H9 (cell line): ENCODE measurements around the gene JSRP1. TPM values are rescaled to one million over a fixed set of nuclear protein-coding genes. Genes with fewer than 3 reads are reported as not detected.

Source experiments
- DNase-seq: peaks from one replicate; pipeline ENCODE4 v3.0.0-alpha.2; 2017
- H2AFZ ChIP-seq: one replicate; pipeline ENCODE4 v1.6.1; 2013; ENCODE audit warnings: mild to moderate bottlenecking, low read length, control low read depth, moderate library complexity
- H2AK5ac ChIP-seq: 2 replicates; pipeline ENCODE4 v1.6.1; 2013; ENCODE audit warnings: low read length, control low read depth, mixed read lengths; ENCODE audit not compliant: insufficient read length
- H2BK120ac ChIP-seq: one replicate; pipeline ENCODE4 v1.6.1; 2013; ENCODE audit warnings: low read depth, mild to moderate bottlenecking, low read length, control low read depth, inconsistent platforms; ENCODE audit not compliant: poor library complexity, severe bottlenecking
- H2BK12ac ChIP-seq: 2 replicates; pipeline ENCODE4 v1.6.1; 2013; ENCODE audit warnings: low read length, control low read depth, mixed read lengths, low read depth; ENCODE audit not compliant: insufficient read length
- H2BK15ac ChIP-seq: 2 replicates; pipeline ENCODE4 v1.6.1; 2013; ENCODE audit warnings: low read depth, low read length, control low read depth
- H2BK20ac ChIP-seq: one replicate; pipeline ENCODE4 v1.6.1; 2013; ENCODE audit warnings: low read depth, mild to moderate bottlenecking, low read length, control low read depth, inconsistent platforms; ENCODE audit not compliant: poor library complexity, severe bottlenecking
- H2BK5ac ChIP-seq: 2 replicates; pipeline ENCODE4 v1.6.1; 2013; ENCODE audit warnings: low read length, control low read depth, mixed read lengths; ENCODE audit not compliant: insufficient read length
- H3K14ac ChIP-seq: 2 replicates; pipeline ENCODE4 v1.6.1; 2013; ENCODE audit warnings: low read length, control low read depth; ENCODE audit not compliant: insufficient read depth
- H3K18ac ChIP-seq: 2 replicates; pipeline ENCODE4 v1.6.1; 2013; ENCODE audit warnings: low read depth, mild to moderate bottlenecking, mixed read lengths, low read length, control low read depth; ENCODE audit not compliant: insufficient read length
- H3K23ac ChIP-seq: 2 replicates; pipeline ENCODE4 v1.6.1; 2013; ENCODE audit warnings: low read length, control low read depth, mixed read lengths, low read depth; ENCODE audit not compliant: insufficient read length
- H3K23me2 ChIP-seq: 2 replicates; pipeline ENCODE4 v1.6.1; 2013; ENCODE audit warnings: low read depth, mild to moderate bottlenecking, mixed read lengths, low read length, control low read depth; ENCODE audit not compliant: insufficient read length, poor library complexity, severe bottlenecking
- H3K27ac ChIP-seq: 2 replicates; pipeline ENCODE4 v1.5.1; 2013; ENCODE audit warnings: low read length, control low read depth, mixed read lengths, low read depth; ENCODE audit not compliant: insufficient read length
- H3K27me3 ChIP-seq: 2 replicates; pipeline ENCODE4 v1.6.1; 2013; ENCODE audit warnings: low read length, control low read depth, inconsistent platforms; ENCODE audit not compliant: insufficient read depth
- H3K4ac ChIP-seq: 2 replicates; pipeline ENCODE4 v1.6.1; 2013; ENCODE audit warnings: low read depth, mild to moderate bottlenecking, control low read depth, inconsistent platforms, low read length, moderate library complexity
- H3K4me1 ChIP-seq: 2 replicates; pipeline ENCODE4 v1.6.1; 2013; ENCODE audit warnings: low read length, control low read depth, inconsistent platforms; ENCODE audit not compliant: insufficient read depth
- H3K4me2 ChIP-seq: 2 replicates; pipeline ENCODE4 v1.6.1; 2013; ENCODE audit warnings: low read length, control low read depth, mixed read lengths; ENCODE audit not compliant: insufficient read length, insufficient read depth
- H3K56ac ChIP-seq: 2 replicates; pipeline ENCODE4 v1.6.1; 2013; ENCODE audit warnings: low read depth, mild to moderate bottlenecking, mixed read lengths, low read length, control low read depth; ENCODE audit not compliant: insufficient read length
- H3K79me1 ChIP-seq: 2 replicates; pipeline ENCODE4 v1.6.1; 2013; ENCODE audit warnings: low read depth, mild to moderate bottlenecking, moderate library complexity, low read length, control low read depth, inconsistent platforms; ENCODE audit not compliant: insufficient read depth, poor library complexity, severe bottlenecking
- H3K79me2 ChIP-seq: 2 replicates; pipeline ENCODE4 v1.6.1; 2013; ENCODE audit warnings: low read length, control low read depth, inconsistent platforms; ENCODE audit not compliant: insufficient read depth
- H3K9ac ChIP-seq: 2 replicates; pipeline ENCODE4 v1.6.1; 2013; ENCODE audit warnings: low read length, control low read depth, mixed read lengths; ENCODE audit not compliant: insufficient read length; ENCODE audit errors: extremely low read depth
- H3K9me3 ChIP-seq: one replicate; pipeline ENCODE4 v1.6.1; 2013; ENCODE audit warnings: low read depth, low read length, inconsistent platforms; ENCODE audit not compliant: control insufficient read depth
- H3T11ph ChIP-seq: one replicate; pipeline ENCODE4 v1.6.1; 2013; ENCODE audit warnings: mild to moderate bottlenecking, low read length, control low read depth, inconsistent platforms
- H4K20me1 ChIP-seq: one replicate; pipeline ENCODE4 v1.6.1; 2013; ENCODE audit not compliant: control insufficient read depth, insufficient read length, insufficient read depth
- H4K5ac ChIP-seq: 2 replicates; pipeline ENCODE4 v1.6.1; 2013; ENCODE audit warnings: low read depth, mild to moderate bottlenecking, mixed read lengths, low read length, control low read depth; ENCODE audit not compliant: insufficient read length
- H4K8ac ChIP-seq: replicated peaks from 2 replicates; pipeline ENCODE4 v1.6.1; 2013; ENCODE audit warnings: low read length, control low read depth, mixed read lengths, low read depth; ENCODE audit not compliant: insufficient read length
- H4K91ac ChIP-seq: 2 replicates; pipeline ENCODE4 v1.6.1; 2013; ENCODE audit warnings: low read depth, mild to moderate bottlenecking, moderate library complexity, mixed read lengths, low read length, control low read depth; ENCODE audit not compliant: insufficient read length
- H3K27ac Mint-ChIP-seq, 3 experiments: 2 replicates in 2 of 3; 3 replicates in 1 of 3; pipeline ENCODE4 v1.8.0; 2020 to 2021; ENCODE audit warnings: mixed read lengths in 3 of 3, mild to moderate bottlenecking in 1 of 3, moderate library complexity in 1 of 3
- H3K27me3 Mint-ChIP-seq: 2 replicates; pipeline ENCODE4 v1.8.0; 2021; ENCODE audit warnings: low read depth, mild to moderate bottlenecking, moderate library complexity, mixed read lengths
- H3K36me3 Mint-ChIP-seq, 3 experiments: 2 replicates in 2 of 3; 3 replicates in 1 of 3; pipeline ENCODE4 v1.8.0; 2020 to 2021; ENCODE audit warnings: low read depth in 3 of 3, mixed read lengths in 3 of 3; ENCODE audit not compliant: insufficient read depth in 1 of 3
- H3K4me1 Mint-ChIP-seq, 2 experiments: 2 replicates each; pipeline ENCODE4 v1.8.0; 2020; ENCODE audit warnings: mixed read lengths in 2 of 2
- H3K4me3 Mint-ChIP-seq, 2 experiments: 2 replicates in 1 of 2; 3 replicates in 1 of 2; pipeline ENCODE4 v1.8.0; 2020 to 2021; ENCODE audit warnings: mild to moderate bottlenecking in 2 of 2, mixed read lengths in 2 of 2, moderate library complexity in 1 of 2
- H3K9me3 Mint-ChIP-seq, 2 experiments: 2 replicates in 1 of 2; 3 replicates in 1 of 2; pipeline ENCODE4 v1.8.0; 2020; ENCODE audit warnings: mild to moderate bottlenecking in 2 of 2, mixed read lengths in 2 of 2, moderate library complexity in 1 of 2
- whole genome bisulfite sequencing: extraction: QIAGEN DNeasy Blood & Tissue Kit; methylation state at CpG from one replicate; pipeline ENCODE4 v1.1.7; 2013; ENCODE audit warnings: missing lambda C conversion rate, low lambda C conversion rate, mixed read lengths; ENCODE audit not compliant: insufficient read length; ENCODE audit errors: extremely low coverage; 5-methylcytosine and 5-hydroxymethylcytosine counted together
- total RNA-seq: library from RNA; stranded (reverse); gene quantifications from 2 replicates; pipeline ENCODE4 v1.2.1, GENCODE V29; 2021
- TF ChIP-seq, protein P1 (sequence below): fragments of 200-600 bp; sonication (generic); conservative IDR thresholded peaks from 3 replicates; pipeline ENCODE4 v1.8.0; 2021; ENCODE audit warnings: antibody characterized with exemption, mild to moderate bottlenecking

Gene JSRP1
- total RNA-seq, 1 experiment from 2014 or later: 0.90 TPM

GRCh38 chr19:2280633-2281264 lies 24.5 kb upstream of the JSRP1 start:
- TF ChIP-seq, protein P1, sequence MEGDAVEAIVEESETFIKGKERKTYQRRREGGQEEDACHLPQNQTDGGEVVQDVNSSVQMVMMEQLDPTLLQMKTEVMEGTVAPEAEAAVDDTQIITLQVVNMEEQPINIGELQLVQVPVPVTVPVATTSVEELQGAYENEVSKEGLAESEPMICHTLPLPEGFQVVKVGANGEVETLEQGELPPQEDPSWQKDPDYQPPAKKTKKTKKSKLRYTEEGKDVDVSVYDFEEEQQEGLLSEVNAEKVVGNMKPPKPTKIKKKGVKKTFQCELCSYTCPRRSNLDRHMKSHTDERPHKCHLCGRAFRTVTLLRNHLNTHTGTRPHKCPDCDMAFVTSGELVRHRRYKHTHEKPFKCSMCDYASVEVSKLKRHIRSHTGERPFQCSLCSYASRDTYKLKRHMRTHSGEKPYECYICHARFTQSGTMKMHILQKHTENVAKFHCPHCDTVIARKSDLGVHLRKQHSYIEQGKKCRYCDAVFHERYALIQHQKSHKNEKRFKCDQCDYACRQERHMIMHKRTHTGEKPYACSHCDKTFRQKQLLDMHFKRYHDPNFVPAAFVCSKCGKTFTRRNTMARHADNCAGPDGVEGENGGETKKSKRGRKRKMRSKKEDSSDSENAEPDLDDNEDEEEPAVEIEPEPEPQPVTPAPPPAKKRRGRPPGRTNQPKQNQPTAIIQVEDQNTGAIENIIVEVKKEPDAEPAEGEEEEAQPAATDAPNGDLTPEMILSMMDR: no peak
- no peak overlapping the region for H4K8ac ChIP-seq
- H3K4me2 ChIP-seq: no peak overlapping the region
- no peaks in the 10 kb centered on the region for H3K4me1 ChIP-seq
- Mint-ChIP-seq H3K4me3 (no peak overlapping the region), H3K36me3 (no peaks in the 10 kb centered on the region), H3K9me3 (no peaks in the 10 kb centered on the region), H3K4me1 (peaks cover 0 to 3% of the 10 kb centered on the region in 2 experiments; a peak in 1 of 4 replicates), H3K27ac (no peak overlapping the region), H3K27me3 (peaks cover 32% of the 10 kb centered on the region)
- no peak overlapping the region for H3K23ac ChIP-seq
- no peak overlapping the region for H2AK5ac ChIP-seq
- no peak overlapping the region for H2BK20ac ChIP-seq
- H3T11ph ChIP-seq: no peak overlapping the region
- no peak overlapping the region for H2BK120ac ChIP-seq
- H3K79me1 ChIP-seq: no peaks in the 10 kb centered on the region
- no peak overlapping the region for H4K5ac ChIP-seq
- H3K27ac ChIP-seq: no peak overlapping the region
- no peak overlapping the region for H4K91ac ChIP-seq
- H3K14ac ChIP-seq: no peak overlapping the region
- no peak overlapping the region for H2BK5ac ChIP-seq
- H3K9me3 ChIP-seq: no peaks in the 10 kb centered on the region
- WGBS: no CpG with 5 or more reads among the region's 26 CpGs
- no peak overlapping the region for H3K9ac ChIP-seq
- no peaks in the 10 kb centered on the region for H3K79me2 ChIP-seq
- no peaks in the 10 kb centered on the region for H4K20me1 ChIP-seq
- no peak overlapping the region for H2BK12ac ChIP-seq
- H3K56ac ChIP-seq: no peak overlapping the region
- H3K23me2 ChIP-seq: peaks cover 7% of the 10 kb centered on the region
- H3K4ac ChIP-seq: no peak overlapping the region
- H3K18ac ChIP-seq: no peak overlapping the region
- DNase-seq: no peak
- no peak overlapping the region for H2AFZ ChIP-seq
- peaks cover 5% of the 10 kb centered on the region; the same call in 1 of the 2 replicates for H3K27me3 ChIP-seq
- no peak overlapping the region for H2BK15ac ChIP-seq
